ENCODE data around the gene CTNNA3.
A peak's percentile ranks its signal among the peaks of the same experiment; 100 is the strongest.

Gene CTNNA3

GRCh38 chr10:67666416-67667034 lies 29.5 kb downstream of the CTNNA3 start:
- DNase-seq (ENCODE audit: low read depth in 2 of 3, low spot score in 2 of 3) = no peak

- DNase-seq (ENCODE audit: low read depth in 2 of 3, low spot score in 2 of 3) = no peak
These were observed 30.5 kb downstream of the CTNNA3 start for GRCh38 chr10:67665491-67665890.

- DNase-seq (ENCODE audit: low read depth in 2 of 3, low spot score in 2 of 3) = no peak
These were observed 31.1 kb downstream of the CTNNA3 start for GRCh38 chr10:67664942-67665341.

GRCh38 chr10:67663449-67664087 lies 32.4 kb downstream of the CTNNA3 start:
- no peak for DNase-seq (ENCODE audit: low read depth in 2 of 3, low spot score in 2 of 3)

- DNase-seq (ENCODE audit: low read depth in 2 of 3, low spot score in 2 of 3) = no peak
These were observed 33.6 kb downstream of the CTNNA3 start for GRCh38 chr10:67662415-67662814.

- DNase-seq (ENCODE audit: low read depth in 2 of 3, low spot score in 2 of 3) = no peak
These were observed 36.5 kb downstream of the CTNNA3 start for GRCh38 chr10:67659497-67659896.

- no peak for DNase-seq (ENCODE audit: low read depth in 2 of 3, low spot score in 2 of 3)
These were observed 38.2 kb downstream of the CTNNA3 start for GRCh38 chr10:67657775-67658174.

- no peak for DNase-seq (ENCODE audit: low read depth in 2 of 3, low spot score in 2 of 3)
These were observed 45.4 kb downstream of the CTNNA3 start for GRCh38 chr10:67650558-67650957.

- no peak for DNase-seq (ENCODE audit: low read depth in 2 of 3, low spot score in 2 of 3)
These were observed 47.3 kb downstream of the CTNNA3 start for GRCh38 chr10:67648613-67649229.

- DNase-seq (ENCODE audit: low read depth in 2 of 3, low spot score in 2 of 3) = no peak
These were observed 65.1 kb downstream of the CTNNA3 start for GRCh38 chr10:67630904-67631303.

- DNase-seq (ENCODE audit: low read depth in 2 of 3, low spot score in 2 of 3) = no peak
These were observed 66.5 kb downstream of the CTNNA3 start for GRCh38 chr10:67629461-67629971.

- no peak for DNase-seq (ENCODE audit: low read depth in 2 of 3, low spot score in 2 of 3)
These were observed 73.0 kb downstream of the CTNNA3 start for GRCh38 chr10:67622984-67623383.

GRCh38 chr10:67622511-67622910 lies 73.5 kb downstream of the CTNNA3 start:
- no peak for DNase-seq (ENCODE audit: low read depth in 2 of 3, low spot score in 2 of 3)

GRCh38 chr10:67621834-67622233 lies 74.2 kb downstream of the CTNNA3 start:
- no peak for DNase-seq (ENCODE audit: low read depth in 2 of 3, low spot score in 2 of 3)

- DNase-seq (ENCODE audit: low read depth in 2 of 3, low spot score in 2 of 3) = no peak
These were observed 77.9 kb downstream of the CTNNA3 start for GRCh38 chr10:67618116-67618515.

GRCh38 chr10:67612577-67613537 lies 83.1 kb downstream of the CTNNA3 start:
- DNase-seq (ENCODE audit: low read depth in 2 of 3, low spot score in 2 of 3) = peak in 2 of 3 experiments; percentile 1 to 7

GRCh38 chr10:67612176-67612575 lies 83.8 kb downstream of the CTNNA3 start:
- DNase-seq (ENCODE audit: low read depth in 2 of 3, low spot score in 2 of 3) = no peak

- no peak for DNase-seq (ENCODE audit: low read depth in 2 of 3, low spot score in 2 of 3)
These were observed 85.8 kb downstream of the CTNNA3 start for GRCh38 chr10:67609996-67610793.

GRCh38 chr10:67608001-67608400 lies 88.0 kb downstream of the CTNNA3 start:
- DNase-seq (ENCODE audit: low read depth in 2 of 3, low spot score in 2 of 3) = no peak

- DNase-seq (ENCODE audit: low read depth in 2 of 3, low spot score in 2 of 3) = no peak
These were observed 88.5 kb downstream of the CTNNA3 start for GRCh38 chr10:67607472-67607871.
